Measurements from ENCODE around the gene RPL31. TPM values are rescaled to one million over a fixed set of nuclear protein-coding genes. Genes with fewer than 3 reads are reported as not detected.

The RPL31 gene
- total RNA-seq, 2 experiments from 2014 or later = 1,356 to 1,364 TPM

DNA sequence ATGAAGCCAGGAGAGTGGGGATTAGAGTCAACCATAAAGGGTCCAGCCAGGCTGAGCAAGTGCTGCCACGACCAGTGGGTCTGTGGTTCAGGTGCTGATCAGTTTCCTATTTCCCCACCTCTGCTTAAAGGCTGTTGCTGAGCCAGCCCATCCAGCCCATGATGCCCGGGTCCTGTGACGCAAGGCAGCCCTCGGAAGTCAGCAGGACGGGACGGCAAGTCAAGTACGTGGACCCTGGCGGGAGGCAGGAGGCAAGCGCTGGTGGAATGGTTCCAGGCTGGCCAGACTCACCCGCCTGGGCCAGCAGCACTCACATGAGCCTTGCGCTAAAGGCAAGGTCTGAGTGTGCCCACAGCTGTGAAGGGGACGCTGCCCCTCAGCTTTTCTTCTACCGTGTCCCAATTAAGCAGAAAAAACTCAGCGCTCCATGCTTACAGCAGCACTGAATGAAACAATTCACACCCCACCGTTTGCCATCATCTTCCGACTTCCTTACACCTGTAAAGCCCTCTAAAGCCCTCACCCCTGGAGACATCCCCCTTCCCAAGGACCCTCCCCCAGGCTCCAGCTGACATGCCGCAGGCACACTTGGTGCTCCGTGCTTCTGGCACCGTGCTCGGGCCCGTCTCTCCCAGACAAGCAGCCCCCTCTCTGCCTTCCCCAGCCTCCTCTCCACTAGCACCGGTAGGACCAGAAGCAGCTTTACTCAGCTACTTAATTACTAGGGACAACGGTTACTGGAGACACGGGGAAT, 11.3 kb upstream of the RPL31 start:
- Mint-ChIP-seq H3K27me3 (no peaks in the 10 kb centered on the region), H3K27ac (no peak overlapping the region), H3K9me3 (no peaks in the 10 kb centered on the region), H3K4me1 (peaks cover 6% of the 10 kb centered on the region), H3K36me3 (ENCODE audit: low read depth) (no peaks in the 10 kb centered on the region), H3K4me3 (no peak overlapping the region)
- ChIA-PET POLR2A (interaction anchor here (1.5 kb wide), 1 partner anchor 11 kb away, joined by 3 read pairs; the partner anchor contains the start of gene RPL31), CTCF (no interaction called here)
- DNase-seq = no peak

GRCh38 chr2:100991404-100991773, 10.7 kb upstream of the RPL31 start:
- CTCF ChIA-PET = no interaction called here
- Mint-ChIP-seq H3K27ac (no peak overlapping the region), H3K27me3 (no peaks in the 10 kb centered on the region), H3K36me3 (ENCODE audit: low read depth) (no peaks in the 10 kb centered on the region), H3K4me1 (peaks cover 6% of the 10 kb centered on the region), H3K9me3 (no peaks in the 10 kb centered on the region), H3K4me3 (no peak overlapping the region)
- DNase-seq = no peak
- POLR2A ChIA-PET = no interaction called here

DNA sequence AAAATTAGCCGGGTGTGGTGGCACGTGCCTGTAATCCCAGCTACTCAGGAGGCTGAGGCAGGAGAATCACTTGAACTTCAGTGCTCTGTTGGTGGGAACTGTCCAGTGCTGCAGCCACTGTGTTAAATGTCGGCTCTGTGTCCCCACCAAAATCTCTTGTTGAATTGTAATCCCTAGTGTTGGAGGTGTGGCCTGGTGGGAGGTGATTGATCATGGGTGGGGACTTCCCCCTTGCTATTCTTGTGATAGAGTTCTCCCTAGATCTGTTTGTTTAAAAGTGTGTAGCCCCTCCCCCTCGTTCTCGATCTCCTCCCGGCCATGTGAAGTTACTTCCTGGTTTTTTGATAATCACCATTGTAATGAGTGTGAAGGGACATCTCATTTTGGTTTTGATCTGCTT, 9.8 kb upstream of the RPL31 start:
- POLR2A ChIA-PET = no interaction called here
- no peak overlapping the region for H3K4me3 Mint-ChIP-seq
- no peaks in the 10 kb centered on the region for H3K27me3 Mint-ChIP-seq
- CTCF ChIA-PET = no interaction called here
- no peaks in the 10 kb centered on the region for H3K36me3 Mint-ChIP-seq (ENCODE audit: low read depth)
- H3K9me3 Mint-ChIP-seq = no peaks in the 10 kb centered on the region
- no peak for DNase-seq
- H3K4me1 Mint-ChIP-seq = peaks cover 6% of the 10 kb centered on the region
- H3K27ac Mint-ChIP-seq = no peak overlapping the region

- Mint-ChIP-seq H3K4me1 (peaks cover 6% of the 10 kb centered on the region), H3K36me3 (ENCODE audit: low read depth) (no peaks in the 10 kb centered on the region), H3K4me3 (no peak overlapping the region), H3K9me3 (no peaks in the 10 kb centered on the region), H3K27me3 (no peaks in the 10 kb centered on the region), H3K27ac (no peak overlapping the region)
- ChIA-PET POLR2A (no interaction called here), CTCF (no interaction called here)
- no peak for DNase-seq
Observed at GRCh38 chr2:100993294-100993693, 8.8 kb upstream of the RPL31 start.

DNA sequence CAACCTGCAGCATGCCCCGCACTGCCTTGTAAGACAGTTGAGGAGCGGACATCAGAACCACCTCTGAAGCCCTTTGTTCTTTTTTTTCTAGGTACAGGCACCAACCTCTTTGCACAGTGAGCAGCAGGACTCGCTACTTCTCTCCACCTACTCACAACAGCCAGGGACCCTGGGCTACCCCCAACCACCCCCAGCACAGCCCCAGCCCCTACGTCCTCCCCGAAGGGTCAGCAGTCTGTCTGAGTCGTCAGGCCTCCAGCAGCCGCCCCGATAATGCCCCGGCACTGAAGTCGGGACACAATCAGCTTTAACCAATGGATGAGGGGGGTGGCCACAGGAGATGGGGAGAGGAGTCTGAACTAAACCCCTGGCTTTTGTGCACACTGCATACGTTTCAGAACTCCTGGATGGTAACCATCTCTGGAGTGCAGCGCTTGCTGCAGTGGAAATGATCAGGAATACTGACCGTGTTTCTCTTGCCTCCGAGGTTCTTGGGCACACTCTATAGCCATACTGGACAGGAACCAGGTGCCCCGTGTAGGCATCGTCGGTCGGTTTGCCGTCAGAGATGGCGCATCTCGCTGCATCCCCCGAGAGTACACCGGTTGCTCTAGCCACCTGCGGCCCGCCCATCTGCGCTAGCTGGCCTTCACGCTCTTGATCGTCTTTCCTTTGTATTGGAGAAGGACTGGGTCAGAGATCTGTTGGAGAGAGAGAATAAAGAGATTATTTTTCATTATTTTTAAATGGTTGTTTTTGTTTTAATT, 6.6 kb upstream of the RPL31 start:
- DNase-seq = no peak
- Mint-ChIP-seq H3K27ac (no peak overlapping the region), H3K27me3 (peaks cover 3% of the 10 kb centered on the region), H3K4me1 (peaks cover 6% of the 10 kb centered on the region), H3K9me3 (no peaks in the 10 kb centered on the region), H3K36me3 (ENCODE audit: low read depth) (no peaks in the 10 kb centered on the region), H3K4me3 (no peak overlapping the region)
- POLR2A ChIA-PET = no interaction called here
- CTCF ChIA-PET = no interaction called here

GRCh38 chr2:100997509-100998234, 4.4 kb upstream of the RPL31 start:
- CTCF ChIA-PET = no interaction called here

DNA sequence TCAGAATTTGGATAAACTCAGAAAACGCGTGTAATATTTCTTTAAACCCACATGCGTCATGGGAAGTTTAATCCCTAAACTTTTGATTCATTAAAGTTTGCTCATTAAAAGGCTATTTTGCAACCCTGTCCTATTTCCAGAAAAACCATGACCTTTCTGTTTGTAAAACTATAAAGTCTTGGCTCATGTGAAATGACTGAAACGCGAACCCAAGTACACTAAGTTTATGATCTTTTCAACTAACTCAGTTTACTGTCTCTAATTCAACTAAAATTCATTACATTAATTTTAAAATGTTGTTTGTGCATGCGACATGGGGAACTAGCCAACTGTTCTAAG, 3.9 kb upstream of the RPL31 start:
- ChIA-PET CTCF (interaction anchor here (1.2 to 1.3 kb wide), 2 partner anchors 14 to 388 kb away, joined by 3 to 7 read pairs; no protein-coding TSS in a partner anchor), POLR2A (interaction anchor here (1.4 kb wide), 1 partner anchor 10 kb away, joined by 5 read pairs; no protein-coding TSS in a partner anchor)
- peaks cover 15% of the 10 kb centered on the region for H3K4me1 Mint-ChIP-seq
- H3K36me3 Mint-ChIP-seq (ENCODE audit: low read depth) = peaks cover 18% of the 10 kb centered on the region
- H3K4me3 Mint-ChIP-seq = no peak overlapping the region
- H3K9me3 Mint-ChIP-seq = peaks cover 3% of the 10 kb centered on the region
- H3K27me3 Mint-ChIP-seq = peaks cover 3% of the 10 kb centered on the region
- DNase-seq = no peak
- H3K27ac Mint-ChIP-seq = no peak overlapping the region

More at GRCh38 chr2:100997509-100998234, 4.4 kb upstream of the RPL31 start:
- POLR2A ChIA-PET = no interaction called here
- H3K27me3 Mint-ChIP-seq = peaks cover 3% of the 10 kb centered on the region
- peaks cover 12% of the 10 kb centered on the region for H3K4me1 Mint-ChIP-seq
- H3K36me3 Mint-ChIP-seq (ENCODE audit: low read depth) = peaks cover 12% of the 10 kb centered on the region
- no peak overlapping the region for H3K4me3 Mint-ChIP-seq
- no peak for DNase-seq
- H3K9me3 Mint-ChIP-seq = peaks cover 3% of the 10 kb centered on the region
- H3K27ac Mint-ChIP-seq = no peak overlapping the region

DNA sequence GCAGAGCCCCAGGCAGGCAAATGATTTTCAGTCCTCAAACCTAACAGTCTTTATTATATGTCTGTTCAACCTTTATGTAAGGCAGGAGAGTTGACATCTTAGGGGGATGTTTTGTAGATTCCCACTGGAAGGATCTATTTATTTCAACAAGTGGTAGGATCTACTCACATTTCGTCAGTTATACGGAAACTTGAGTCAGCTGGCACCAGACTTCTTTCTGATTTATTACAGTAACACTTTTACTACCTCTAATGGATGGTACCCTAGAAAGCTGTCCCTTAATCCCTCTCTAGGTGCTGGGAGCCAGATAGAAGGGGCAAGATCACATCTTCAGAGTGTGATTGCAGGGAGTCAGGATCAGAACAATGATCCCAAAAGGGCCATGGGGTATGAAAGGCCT, 2.1 kb upstream of the RPL31 start:
- H3K4me1 Mint-ChIP-seq = peaks cover 33% of the 10 kb centered on the region
- peaks cover 3% of the 10 kb centered on the region for H3K9me3 Mint-ChIP-seq
- DNase-seq = no peak
- POLR2A ChIA-PET = interaction anchor here (1.1 kb wide), 1 partner anchor 399 kb away, joined by 3 read pairs; no protein-coding TSS in a partner anchor
- CTCF ChIA-PET = no interaction called here
- H3K27me3 Mint-ChIP-seq = peaks cover 3% of the 10 kb centered on the region
- H3K36me3 Mint-ChIP-seq (ENCODE audit: low read depth) = peaks cover 35% of the 10 kb centered on the region
- H3K4me3 Mint-ChIP-seq = no peak overlapping the region
- H3K27ac Mint-ChIP-seq = no peak overlapping the region

- H3K9me3 Mint-ChIP-seq = peaks cover 3% of the 10 kb centered on the region
- peaks cover 62% of the 10 kb centered on the region for H3K36me3 Mint-ChIP-seq (ENCODE audit: low read depth)
- ChIA-PET POLR2A (interaction anchor here (0.8 to 2.8 kb wide), 22 partner anchors 8 to 1734 kb away, joined by 3 to 45 read pairs (median 4); partner anchors contain the start of genes CNOT11, PDCL3 and RNF149), CTCF (interaction anchor here (0.7 to 4.4 kb wide), 7 partner anchors 10 to 439 kb away, joined by 3 to 41 read pairs (median 4); no protein-coding TSS in a partner anchor)
- H3K4me3 Mint-ChIP-seq = peak overlapping the region; percentile 100
- H3K4me1 Mint-ChIP-seq = peaks cover 55% of the 10 kb centered on the region
- H3K27ac Mint-ChIP-seq = peak overlapping the region; percentile 87
- no peak for DNase-seq
- H3K27me3 Mint-ChIP-seq = peaks cover 3% of the 10 kb centered on the region
Observed at GRCh38 chr2:101002562-101003277, 631 bp downstream of the RPL31 start.

GRCh38 chr2:101003278-101003775, 1.2 kb downstream of the RPL31 start:
- H3K4me3 Mint-ChIP-seq = peak overlapping the region; percentile 100
- peaks cover 3% of the 10 kb centered on the region for H3K27me3 Mint-ChIP-seq
- ChIA-PET CTCF (interaction anchor here (1.2 to 4.4 kb wide), 4 partner anchors 9 to 440 kb away, joined by 3 to 41 read pairs (median 10); no protein-coding TSS in a partner anchor), POLR2A (interaction anchor here (0.8 to 2.8 kb wide), 11 partner anchors 9 to 1733 kb away, joined by 3 to 45 read pairs (median 4); partner anchors contain the start of genes CNOT11 and PDCL3)
- H3K27ac Mint-ChIP-seq = peak overlapping the region; percentile 87
- H3K36me3 Mint-ChIP-seq (ENCODE audit: low read depth) = peaks cover 68% of the 10 kb centered on the region
- DNase-seq = no peak
- peaks cover 59% of the 10 kb centered on the region for H3K4me1 Mint-ChIP-seq
- H3K9me3 Mint-ChIP-seq = peaks cover 3% of the 10 kb centered on the region

- Mint-ChIP-seq H3K4me1 (peaks cover 68% of the 10 kb centered on the region), H3K4me3 (peak overlapping the region; percentile 100), H3K36me3 (ENCODE audit: low read depth) (peaks cover 76% of the 10 kb centered on the region), H3K9me3 (peaks cover 3% of the 10 kb centered on the region), H3K27me3 (no peaks in the 10 kb centered on the region), H3K27ac (peak overlapping the region; percentile 21)
- POLR2A ChIA-PET = interaction anchor here (1.5 kb wide), 1 partner anchor 249 kb away, joined by 6 read pairs; the partner anchor contains the start of gene CNOT11
- CTCF ChIA-PET = interaction anchor here (1.4 to 4.4 kb wide), 2 partner anchors 8 to 201 kb away, joined by 3 to 41 read pairs; no protein-coding TSS in a partner anchor
- DNase-seq = no peak
Observed at GRCh38 chr2:101004620-101005325, 2.7 kb downstream of the RPL31 start.
